NB4 (cell line): Measurements from ENCODE around the gene CGB3.

Experiments used
- DNase-seq: peaks from one replicate; pipeline ENCODE4 v3.0.0; 2010; ENCODE audit warnings: low read depth
- H3K4me3 ChIP-seq: one replicate; pipeline ENCODE4 v1.5.1; 2011; ENCODE audit warnings: mild to moderate bottlenecking, low read depth, low read length, moderate library complexity
- MAX ChIP-seq: IDR thresholded peaks from 2 replicates; pipeline ENCODE4 v1.6.1; 2011; ENCODE audit warnings: low read depth, low read length
- MYC ChIP-seq: IDR thresholded peaks from 2 replicates; pipeline ENCODE4 v1.6.1; 2011; ENCODE audit warnings: low read depth, low read length
- POLR2A ChIP-seq: IDR thresholded peaks from 2 replicates; pipeline ENCODE4 v1.6.1; 2011; ENCODE audit warnings: mild to moderate bottlenecking; ENCODE audit not compliant: insufficient read length; ENCODE audit errors: extremely low read depth
- TF ChIP-seq, protein P1 (sequence below): IDR thresholded peaks from one replicate; pipeline ENCODE4 v1.5.1; 2012; ENCODE audit warnings: low read depth, low read length

Gene CGB3

GRCh38 chr19:48985711-48986110, 38.4 kb downstream of the CGB3 start:
- DNase-seq = no peak

DNA sequence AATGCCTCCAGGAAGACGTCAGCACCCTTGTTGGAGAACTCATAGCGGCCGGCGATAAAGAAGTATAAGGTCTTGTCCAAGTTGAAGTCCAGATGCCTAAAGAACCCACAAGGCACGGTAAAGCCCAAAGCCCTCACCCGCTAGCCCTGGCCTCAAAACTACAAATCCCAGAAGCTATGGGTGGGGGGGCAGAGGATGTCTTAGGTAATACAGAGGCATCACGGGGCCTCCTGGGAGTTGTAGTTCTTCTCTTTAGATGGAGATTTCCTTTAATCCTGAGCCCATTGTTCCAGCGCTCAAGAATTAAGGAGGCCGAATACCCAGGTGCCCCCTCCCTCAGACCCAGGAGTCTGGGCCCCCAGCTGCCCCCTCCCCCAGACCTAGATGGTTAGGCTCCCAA, 41.9 kb downstream of the CGB3 start:
- H3K4me3 ChIP-seq = no peak overlapping the region
- DNase-seq = no peak
- TF ChIP-seq, protein P1, sequence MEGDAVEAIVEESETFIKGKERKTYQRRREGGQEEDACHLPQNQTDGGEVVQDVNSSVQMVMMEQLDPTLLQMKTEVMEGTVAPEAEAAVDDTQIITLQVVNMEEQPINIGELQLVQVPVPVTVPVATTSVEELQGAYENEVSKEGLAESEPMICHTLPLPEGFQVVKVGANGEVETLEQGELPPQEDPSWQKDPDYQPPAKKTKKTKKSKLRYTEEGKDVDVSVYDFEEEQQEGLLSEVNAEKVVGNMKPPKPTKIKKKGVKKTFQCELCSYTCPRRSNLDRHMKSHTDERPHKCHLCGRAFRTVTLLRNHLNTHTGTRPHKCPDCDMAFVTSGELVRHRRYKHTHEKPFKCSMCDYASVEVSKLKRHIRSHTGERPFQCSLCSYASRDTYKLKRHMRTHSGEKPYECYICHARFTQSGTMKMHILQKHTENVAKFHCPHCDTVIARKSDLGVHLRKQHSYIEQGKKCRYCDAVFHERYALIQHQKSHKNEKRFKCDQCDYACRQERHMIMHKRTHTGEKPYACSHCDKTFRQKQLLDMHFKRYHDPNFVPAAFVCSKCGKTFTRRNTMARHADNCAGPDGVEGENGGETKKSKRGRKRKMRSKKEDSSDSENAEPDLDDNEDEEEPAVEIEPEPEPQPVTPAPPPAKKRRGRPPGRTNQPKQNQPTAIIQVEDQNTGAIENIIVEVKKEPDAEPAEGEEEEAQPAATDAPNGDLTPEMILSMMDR = no peak
- no peak for TF ChIP-seq MAX
- TF ChIP-seq MYC = no peak
- no peak for TF ChIP-seq POLR2A

More at GRCh38 chr19:48985711-48986110, 38.4 kb downstream of the CGB3 start:
- H3K4me3 ChIP-seq = no peak overlapping the region
- TF ChIP-seq, protein P1 = no peak
- TF ChIP-seq POLR2A (no peak), MYC (no peak), MAX (no peak)

- no peak for TF ChIP-seq POLR2A
- no peak for TF ChIP-seq MAX
- no peak for TF ChIP-seq MYC
- TF ChIP-seq, protein P1 = no peak
- DNase-seq = no peak
- H3K4me3 ChIP-seq = no peak overlapping the region
Observed at GRCh38 chr19:48977061-48977460, 47.1 kb downstream of the CGB3 start.

DNA sequence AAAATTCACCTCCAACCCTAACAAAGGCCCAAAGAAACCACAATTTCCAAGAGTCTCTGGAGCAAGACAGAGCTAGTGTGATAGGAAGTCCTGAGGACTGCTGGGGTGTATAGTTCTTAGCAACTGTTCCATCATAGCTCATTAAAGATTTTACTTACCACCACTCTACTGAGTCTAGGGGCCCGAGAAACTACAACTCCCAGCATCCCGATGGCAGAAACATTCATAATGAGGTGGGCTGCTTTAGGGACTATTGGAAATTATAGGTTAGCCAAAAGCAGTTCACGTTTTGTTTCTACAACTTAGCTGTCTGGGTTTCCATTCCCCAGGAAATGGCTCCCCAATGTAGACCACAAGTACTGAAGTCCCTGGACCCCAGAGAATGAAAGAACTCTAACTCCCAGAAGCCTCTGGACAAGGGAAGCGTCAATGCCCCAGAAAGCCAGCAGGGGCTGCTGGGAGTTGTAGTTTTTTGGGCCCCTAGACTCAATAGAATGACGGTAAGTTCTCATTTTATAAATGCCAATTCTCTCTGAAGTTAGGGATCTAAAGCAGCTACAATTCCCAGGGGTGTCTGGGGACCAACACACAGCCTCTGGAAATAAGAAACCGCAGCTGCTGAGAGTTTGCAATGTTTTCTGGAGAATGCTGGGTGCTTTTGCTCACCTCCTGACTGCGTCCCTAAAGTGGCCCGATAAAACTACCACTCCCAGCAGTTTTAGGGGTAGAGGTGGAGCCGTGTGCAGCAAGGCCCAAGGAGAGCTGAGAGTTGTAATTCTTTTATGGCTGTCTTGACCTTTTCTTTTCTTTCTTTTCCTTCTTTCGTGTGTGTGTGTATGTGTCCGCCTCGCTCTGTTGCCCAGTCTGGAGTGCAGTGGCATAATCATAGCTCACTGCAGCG, 47.9 kb downstream of the CGB3 start:
- peak; percentile 56 for DNase-seq
- no peak for TF ChIP-seq POLR2A
- no peak overlapping the region for H3K4me3 ChIP-seq
